HG03378 (cell line): Measurements from ENCODE around the gene NBPF14.
"Not testable (repeated sequence)": the region's sequence is repeated elsewhere in the genome, so short reads cannot be mapped to it uniquely, and the experiment has no call there.

Source experiments
- ATAC-seq: cut with Tn5 transposase; IDR thresholded peaks from one replicate; pipeline ENCODE4 v1.9.1; 2021; ENCODE audit warnings: mild to moderate bottlenecking, moderate library complexity; ENCODE audit not compliant: unreplicated experiment

The NBPF14 gene, protein sequence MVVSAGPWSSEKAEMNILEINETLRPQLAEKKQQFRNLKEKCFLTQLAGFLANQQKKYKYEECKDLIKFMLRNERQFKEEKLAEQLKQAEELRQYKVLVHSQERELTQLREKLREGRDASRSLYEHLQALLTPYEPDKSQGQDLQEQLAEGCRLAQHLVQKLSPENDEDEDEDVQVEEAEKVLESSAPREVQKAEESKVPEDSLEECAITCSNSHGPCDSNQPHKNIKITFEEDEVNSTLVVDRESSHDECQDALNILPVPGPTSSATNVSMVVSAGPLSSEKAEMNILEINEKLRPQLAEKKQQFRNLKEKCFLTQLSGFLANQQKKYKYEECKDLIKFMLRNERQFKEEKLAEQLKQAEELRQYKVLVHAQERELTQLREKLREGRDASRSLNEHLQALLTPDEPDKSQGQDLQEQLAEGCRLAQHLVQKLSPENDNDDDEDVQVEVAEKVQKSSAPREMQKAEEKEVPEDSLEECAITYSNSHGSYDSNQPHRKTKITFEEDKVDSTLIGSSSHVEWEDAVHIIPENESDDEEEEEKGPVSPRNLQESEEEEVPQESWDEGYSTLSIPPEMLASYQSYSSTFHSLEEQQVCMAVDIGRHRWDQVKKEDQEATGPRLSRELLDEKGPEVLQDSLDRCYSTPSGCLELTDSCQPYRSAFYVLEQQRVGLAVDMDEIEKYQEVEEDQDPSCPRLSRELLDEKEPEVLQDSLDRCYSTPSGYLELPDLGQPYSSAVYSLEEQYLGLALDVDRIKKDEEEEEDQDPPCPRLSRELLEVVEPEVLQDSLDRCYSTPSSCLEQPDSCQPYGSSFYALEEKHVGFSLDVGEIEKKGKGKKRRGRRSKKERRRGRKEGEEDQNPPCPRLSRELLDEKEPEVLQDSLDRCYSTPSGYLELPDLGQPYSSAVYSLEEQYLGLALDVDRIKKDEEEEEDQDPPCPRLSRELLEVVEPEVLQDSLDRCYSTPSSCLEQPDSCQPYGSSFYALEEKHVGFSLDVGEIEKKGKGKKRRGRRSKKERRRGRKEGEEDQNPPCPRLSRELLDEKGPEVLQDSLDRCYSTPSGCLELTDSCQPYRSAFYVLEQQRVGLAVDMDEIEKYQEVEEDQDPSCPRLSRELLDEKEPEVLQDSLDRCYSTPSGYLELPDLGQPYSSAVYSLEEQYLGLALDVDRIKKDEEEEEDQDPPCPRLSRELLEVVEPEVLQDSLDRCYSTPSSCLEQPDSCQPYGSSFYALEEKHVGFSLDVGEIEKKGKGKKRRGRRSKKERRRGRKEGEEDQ (N-terminal part only)

DNA sequence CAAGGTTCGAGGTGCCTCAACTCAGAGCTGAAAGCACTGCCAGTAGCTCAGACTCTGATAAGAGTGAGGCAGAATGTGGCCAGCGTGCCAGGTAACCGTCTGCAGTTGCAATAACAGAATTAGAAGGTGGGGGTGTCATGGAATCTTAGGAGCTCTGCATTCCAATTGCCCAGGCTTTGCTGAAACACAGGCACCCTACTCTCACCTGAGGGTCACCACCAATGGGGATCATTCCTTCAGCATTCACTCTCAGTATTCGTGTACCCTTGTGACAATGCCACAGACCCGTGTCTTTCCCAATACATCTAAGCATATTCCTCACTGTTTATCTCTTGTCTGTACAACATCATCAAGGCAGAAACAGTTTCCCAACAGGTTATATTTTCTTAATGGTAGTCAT is at the start of gene NBPF14:
Gene NBPF14 (minus strand): TSS at position 101 of the 400 bp plus-strand sequence. CDS start 294 bp downstream, outside the sequence.
- ATAC-seq, result not testable (repeated sequence)

DNA sequence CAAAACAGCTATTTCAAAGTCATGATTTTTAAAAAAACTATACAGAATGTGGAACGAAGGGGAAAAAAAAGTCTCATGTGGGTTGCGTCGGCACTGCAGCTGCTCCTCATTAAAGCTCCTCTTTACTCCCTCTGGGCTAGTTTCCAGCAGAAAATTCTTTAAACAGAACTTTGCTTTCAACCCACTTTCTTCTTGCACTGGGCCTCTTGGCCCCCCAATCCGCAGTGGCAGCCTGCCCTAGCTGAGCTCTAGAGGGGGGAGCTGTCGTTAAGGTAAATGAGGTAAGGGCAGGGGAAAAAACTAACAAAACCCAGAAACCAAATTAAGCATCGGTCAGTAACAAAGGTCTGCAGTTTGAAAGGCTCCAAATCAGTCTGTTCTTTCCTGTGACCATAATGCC is 29.6 kb upstream of the NBPF14 start:
- not testable (repeated sequence) for ATAC-seq

DNA sequence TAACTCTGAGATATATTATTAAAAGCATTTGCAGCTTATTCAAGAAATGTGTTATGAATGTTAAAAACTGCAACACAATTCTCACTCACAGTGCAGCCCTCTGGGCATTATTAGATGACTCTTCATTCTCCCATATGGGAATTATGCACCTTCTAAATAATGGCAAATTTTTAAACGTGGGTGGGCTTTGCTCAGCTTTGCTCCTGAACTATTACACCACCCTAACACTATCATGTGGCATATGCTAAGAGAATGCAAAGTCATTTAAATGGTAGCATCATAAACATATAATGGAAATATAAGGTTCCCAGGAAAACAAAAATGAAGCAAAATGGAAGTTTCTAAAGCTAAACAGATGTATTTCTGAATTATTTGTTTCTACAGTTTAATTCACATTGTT is 22.4 kb upstream of the NBPF14 start:
- ATAC-seq, result not testable (repeated sequence)

DNA sequence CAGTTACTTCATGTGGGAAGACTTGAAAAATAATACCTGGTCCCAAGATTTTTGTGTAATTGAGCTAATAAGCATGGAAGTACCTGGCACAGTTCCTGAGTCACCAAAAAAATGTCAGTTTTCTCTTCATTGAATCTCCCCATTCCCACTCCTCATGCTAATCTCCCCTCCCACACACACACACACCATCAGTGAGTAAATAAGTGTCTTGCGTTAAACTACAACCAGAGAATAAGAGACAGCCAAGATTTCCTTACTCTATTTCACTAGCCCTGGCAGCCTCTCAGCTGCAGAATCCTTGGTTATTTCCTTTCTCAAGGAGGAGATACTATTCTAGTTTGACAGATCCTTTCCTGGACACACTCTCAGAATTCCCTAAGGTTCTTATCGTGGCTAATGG is 9.5 kb upstream of the NBPF14 start:
- ATAC-seq, result not testable (repeated sequence)

DNA sequence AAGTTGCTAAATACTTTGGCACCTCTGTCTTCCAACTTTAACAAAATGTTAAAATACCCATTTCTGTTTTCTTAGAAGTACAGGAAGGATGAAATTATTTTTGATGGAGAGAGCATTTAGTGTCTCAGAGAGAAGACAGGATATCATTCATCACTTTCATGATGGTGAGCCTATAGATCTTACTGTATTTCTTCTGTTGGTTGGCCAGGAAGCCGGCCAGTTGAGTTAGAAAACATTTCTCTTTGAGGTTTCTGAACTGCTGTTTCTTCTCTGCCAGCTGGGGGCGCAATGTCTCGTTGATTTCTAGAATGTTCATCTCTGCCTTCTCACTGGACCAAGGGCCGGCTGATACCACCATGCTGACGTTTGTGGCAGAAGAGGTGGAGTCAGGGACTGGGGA is 451 bp downstream of the NBPF14 start:
- not testable (repeated sequence) for ATAC-seq

DNA sequence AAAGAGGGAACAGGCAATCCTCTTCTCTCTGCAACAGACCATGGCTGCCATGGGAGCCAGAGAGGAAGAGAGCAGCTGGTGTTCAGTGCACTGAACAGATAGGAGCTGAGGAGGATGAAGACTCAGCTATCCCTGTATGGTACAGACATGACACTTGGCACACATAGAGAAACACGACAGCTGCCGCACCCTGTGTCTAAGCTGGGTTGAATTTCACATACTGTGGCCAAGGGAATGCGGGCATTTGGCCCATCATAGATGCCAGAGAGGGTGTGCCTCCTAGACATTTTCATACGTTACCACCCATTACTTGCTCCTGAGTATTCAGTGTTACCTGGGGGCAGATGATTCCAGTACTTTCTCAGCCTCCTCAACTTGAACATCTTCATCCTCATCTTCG is 4.7 kb downstream of the NBPF14 start:
- not testable (repeated sequence) for ATAC-seq

DNA sequence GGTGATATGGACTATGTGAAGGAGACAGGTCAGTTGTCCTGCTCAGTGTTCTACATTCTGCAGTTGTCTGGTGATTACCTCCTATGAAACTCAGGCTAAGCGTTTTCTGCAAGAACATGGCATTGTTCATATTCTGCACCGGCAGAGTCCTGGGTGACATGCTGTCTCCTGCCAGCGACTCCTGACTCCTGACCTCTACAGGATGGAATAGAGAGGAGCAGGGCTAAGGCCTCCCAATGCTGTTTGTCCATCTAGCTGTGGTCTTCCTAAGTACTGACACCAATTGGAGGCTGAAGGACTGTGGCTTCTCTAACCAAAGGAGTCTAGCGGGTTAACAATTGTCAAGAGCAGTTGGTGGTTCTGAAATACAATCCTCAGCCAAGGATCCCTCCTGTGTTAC is 63.7 kb downstream of the NBPF14 start:
- ATAC-seq, result not testable (repeated sequence)

DNA sequence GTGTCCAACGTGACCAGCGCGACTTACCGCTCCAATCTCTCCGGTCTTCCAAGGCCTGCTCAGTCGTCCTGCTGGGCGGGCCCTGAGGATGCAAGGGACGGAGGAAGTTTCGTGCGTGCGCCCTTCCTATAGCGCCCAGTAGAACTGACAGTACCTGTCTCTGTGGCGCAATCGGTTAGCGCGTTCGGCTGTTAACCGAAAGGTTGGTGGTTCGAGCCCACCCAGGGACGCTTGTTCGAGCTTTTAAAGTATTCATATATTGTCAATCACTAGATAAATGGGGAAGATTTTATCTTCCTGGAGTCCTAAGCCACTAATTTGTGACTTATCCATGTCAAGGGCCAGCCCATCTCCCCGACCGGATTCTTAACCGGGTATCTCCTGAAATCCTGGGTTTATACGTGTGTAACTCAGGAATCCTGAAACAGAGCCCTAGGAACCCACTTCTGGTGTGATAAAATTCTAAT is 66.7 kb downstream of the NBPF14 start:
- not testable (repeated sequence) for ATAC-seq

DNA sequence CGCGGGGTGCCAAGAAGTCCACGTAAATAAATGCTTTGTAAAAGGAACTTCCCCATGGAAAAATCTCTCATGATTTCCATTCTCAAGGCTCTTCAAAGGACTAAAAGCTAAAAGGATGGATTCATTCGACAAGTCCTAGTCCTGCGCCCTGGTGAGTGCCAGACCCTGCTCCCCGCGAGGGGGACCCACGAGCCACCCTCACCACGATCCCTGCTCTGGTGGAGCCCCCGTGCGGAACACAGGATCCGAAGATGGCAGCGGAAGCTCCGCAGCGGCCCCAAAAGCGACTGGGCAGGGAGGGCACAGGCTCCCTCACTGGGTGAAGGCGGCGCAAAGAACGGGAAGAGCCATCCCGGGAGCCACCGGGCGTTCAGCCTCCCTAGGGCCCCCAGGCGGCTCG is 67.2 kb downstream of the NBPF14 start:
- ATAC-seq, result not testable (repeated sequence)

DNA sequence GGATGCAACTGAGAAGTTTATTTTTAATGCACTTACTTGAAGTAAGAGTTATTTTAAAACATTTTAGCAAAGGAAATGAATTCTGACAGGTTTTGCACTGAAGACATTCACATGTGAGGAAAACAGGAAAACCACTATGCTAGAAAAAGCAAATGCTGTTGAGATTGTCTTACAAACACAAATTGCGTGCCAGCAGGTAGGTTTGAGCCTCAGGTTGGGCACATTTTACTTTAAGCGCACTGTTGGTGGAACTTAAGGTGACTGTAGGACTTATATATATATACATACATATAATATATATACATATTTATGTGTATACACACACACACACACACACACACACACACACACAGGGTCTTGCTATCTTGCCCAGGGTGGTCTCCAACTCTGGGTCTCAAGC is 69.2 kb downstream of the NBPF14 start:
- not testable (repeated sequence) for ATAC-seq

DNA sequence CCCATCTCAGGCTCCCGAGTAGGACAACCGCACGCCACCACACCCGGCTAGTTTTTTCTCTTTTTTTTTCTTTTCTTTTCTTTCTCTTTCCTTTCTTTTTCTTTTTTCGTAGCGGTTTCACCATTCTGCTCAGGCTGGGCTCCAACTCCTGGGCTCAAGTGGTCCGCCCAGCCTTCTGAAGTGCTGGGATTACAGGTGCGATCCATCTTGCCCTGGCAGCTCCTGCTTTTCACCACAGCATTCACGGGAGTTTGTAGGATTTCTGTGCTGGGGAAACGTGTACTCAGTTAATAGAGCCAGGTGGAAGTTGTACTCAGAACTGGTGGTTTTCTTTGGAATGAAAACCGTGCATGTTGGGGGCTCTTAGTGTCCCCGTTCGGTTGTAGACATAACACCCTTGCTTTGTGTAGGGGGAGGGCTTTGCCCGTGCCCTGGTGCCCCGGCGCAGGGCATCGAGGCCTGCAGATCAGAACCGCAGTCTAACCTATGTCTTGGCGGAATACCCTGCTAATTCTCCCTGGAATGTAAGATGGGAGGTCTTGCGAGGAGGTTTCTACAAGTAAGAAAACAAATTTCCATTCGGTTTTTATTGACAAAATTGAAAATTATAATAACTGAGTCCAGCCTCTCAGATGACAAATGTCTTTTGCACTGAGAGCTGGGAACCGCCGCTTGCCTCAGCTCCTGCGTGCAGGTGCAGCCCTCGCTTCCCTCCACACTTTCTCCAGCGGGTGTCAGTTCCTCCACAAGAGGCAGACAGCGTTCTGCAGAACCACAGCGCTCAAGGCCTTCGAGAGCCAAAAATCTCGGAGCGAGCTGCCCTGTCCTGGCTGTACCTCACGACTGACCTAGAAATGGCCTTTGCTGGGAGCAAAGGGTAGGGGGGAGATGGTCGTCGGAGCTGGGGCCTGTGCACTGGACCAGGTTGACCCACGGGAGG is 72.3 kb downstream of the NBPF14 start:
- peak; percentile 8 for ATAC-seq

DNA sequence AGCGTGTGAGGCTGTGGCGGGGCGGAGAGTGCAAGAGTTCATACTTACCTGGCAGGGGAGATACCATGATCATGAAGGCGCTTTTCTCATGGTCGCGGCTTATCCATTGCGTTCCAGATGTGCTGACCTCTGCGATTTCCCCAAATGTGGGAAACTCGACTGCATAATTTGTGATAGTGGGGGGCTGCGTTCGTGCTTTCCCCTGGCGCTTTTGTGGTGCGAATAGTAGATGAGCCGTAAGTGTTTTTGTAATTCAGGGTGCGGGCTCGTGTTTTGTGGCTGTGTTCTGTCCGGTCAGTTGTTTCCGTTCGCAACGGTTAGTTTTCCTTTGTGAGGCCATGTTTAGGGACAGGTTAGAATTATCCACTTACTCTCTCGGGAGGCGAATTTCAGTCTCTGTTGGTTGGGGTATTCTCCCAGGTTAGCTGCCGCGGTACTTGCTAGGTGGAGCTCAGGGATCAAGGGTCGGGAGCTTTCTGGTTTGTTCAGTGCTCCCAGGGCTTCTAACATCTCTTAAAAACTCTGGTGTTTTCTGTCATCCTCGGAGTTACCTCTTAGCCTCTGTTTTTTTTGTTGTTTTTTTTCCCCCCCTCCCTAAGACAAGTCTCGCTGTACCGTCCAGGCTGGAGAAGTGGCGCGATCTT is 73.1 kb downstream of the NBPF14 start:
- ATAC-seq, result peak; percentile 82

DNA sequence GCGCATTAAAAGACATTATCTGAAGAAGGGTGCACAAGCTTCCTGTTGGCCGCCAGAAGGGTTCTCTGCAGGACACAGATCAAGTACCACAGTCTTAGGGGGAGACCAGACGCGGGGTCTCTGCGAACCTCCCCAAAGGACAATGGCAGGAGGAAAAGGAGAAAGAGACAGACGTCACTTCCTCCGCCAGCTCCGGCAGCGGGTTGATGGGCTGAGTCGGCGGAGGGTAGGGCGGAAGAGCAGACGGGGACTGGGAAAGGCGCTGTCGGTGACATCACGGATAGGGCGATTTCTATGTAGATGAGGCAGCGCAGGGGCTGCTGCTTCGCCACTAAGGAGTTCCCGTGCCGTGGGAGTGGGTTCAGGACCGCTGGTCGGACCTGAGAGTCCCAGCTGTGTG is 73.7 kb downstream of the NBPF14 start:
- peak; percentile 45 for ATAC-seq

DNA sequence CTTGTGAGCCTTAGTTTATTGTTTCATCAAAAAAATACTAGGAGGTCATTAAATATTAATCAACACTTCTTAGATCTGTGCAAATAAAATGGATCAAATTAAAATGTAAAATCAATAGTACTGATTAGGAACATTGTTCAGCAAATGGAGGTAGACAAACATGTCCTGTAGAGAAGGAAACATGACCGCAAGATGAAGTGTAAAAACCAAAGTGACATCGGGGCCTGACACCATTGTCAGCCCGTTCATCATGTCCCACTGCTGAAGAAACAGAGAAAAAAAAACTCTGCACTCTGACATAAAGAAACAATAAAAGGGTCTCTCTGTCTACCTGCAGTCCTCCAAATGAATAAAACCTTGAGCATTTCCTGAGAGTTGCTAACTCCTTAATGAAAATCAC is 81.5 kb downstream of the NBPF14 start:
- not testable (repeated sequence) for ATAC-seq

DNA sequence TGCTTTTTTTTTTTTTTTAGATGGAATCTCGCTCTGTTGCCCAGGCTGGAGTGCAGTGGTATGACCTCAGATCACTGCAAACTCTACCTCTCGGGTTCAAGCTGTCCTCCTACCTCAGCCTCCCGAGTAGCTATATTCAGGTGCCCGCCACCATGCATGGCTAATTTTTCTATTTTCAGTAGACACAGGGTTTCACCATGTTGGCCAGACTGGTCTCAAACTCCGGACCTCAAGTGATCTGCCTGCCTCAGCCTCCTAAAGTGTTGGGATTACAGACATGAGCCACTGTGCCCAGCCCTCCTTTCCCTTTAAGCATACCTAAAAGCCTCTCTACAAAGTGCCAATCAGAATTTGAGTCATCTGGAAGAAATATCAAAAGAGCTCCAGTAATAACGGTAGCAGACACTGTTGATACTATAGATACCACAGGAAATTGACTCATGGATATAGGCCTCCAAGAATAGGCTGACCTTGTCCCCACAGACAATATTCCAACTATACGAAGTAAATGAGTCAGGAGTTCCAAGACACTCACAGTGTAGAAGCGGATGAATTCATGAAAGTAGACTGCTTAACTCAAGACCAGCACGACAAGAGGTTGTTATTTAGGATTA is 83.1 kb downstream of the NBPF14 start:
- not testable (repeated sequence) for ATAC-seq

DNA sequence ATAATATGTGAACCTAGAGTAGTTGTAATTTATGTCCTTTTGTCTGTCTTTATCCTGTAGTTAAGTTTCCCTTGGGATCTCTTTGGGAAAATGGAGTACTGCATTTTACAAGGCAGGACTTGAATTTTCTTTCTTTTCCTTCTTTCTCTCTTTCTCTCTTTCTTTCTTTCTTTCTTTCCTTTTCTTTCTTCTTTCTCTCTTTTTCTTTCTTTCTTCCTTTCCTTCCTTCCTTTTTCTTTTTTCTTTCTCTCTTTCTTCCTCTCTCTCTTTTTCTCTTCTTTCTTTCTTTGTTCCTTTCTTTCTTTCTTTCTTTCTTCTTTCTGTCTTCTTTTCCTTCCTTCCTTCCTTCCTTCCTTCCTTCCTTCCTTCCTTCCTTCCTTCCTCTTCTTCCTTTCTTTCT is 101.9 kb downstream of the NBPF14 start:
- ATAC-seq, result not testable (repeated sequence)

DNA sequence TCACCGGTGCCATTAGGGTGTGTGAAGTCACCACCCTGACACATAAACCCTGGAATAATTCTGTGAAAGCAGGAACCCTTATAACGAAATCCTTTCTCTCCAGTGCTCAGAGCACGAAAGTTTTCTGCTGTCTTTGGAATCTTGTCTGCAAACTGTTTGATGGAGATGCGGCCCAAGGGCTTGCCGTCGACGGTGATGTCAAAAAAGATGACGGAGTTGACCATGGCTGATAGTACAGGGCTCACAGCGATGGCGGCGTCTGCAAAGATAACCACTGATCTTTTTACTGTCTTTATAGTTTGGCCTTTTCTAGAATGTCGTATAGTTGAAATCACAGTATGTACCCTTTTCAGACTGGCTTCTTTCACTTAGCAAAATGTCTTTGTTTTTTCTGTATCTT is 112.8 kb downstream of the NBPF14 start, which contains the start of gene PPIAL4G:
Gene PPIAL4G (minus strand): TSS at position 274 of the 400 bp plus-strand sequence. CDS start 50 bp downstream, at position 224.
- not testable (repeated sequence) for ATAC-seq
